ENCODE measurements around the gene CRELD2.

The CRELD2 gene

DNA sequence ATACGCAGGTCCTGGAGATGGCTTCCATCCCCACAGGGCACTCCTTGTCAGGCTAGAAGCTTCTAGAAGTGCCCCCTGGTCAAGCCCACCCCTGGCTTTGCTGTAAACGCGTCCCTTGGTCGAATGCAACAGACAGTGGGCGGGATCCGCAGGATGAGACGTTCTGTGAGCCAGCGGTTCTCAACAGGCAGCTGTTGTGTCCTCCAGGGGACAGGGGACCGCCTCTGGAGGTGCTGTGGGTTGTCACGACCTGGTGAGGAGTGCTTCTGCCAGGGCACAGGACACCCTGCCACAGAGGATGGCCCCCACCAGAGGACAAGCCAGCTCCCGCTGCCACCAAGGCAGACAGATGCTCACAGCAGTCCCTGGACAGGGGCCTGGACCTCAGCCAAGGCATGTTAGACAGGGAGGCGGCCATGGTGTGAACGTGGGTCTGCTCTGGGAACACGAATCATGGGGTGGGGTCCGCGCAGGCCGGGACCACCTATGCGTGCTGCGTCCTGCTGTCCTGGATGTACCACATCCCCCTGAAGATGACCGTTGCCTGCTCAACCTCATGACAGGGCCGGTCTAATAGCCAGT, 11.7 kb downstream of the CRELD2 start:
- no peak for DNase-seq (ENCODE audit: low read depth)

DNA sequence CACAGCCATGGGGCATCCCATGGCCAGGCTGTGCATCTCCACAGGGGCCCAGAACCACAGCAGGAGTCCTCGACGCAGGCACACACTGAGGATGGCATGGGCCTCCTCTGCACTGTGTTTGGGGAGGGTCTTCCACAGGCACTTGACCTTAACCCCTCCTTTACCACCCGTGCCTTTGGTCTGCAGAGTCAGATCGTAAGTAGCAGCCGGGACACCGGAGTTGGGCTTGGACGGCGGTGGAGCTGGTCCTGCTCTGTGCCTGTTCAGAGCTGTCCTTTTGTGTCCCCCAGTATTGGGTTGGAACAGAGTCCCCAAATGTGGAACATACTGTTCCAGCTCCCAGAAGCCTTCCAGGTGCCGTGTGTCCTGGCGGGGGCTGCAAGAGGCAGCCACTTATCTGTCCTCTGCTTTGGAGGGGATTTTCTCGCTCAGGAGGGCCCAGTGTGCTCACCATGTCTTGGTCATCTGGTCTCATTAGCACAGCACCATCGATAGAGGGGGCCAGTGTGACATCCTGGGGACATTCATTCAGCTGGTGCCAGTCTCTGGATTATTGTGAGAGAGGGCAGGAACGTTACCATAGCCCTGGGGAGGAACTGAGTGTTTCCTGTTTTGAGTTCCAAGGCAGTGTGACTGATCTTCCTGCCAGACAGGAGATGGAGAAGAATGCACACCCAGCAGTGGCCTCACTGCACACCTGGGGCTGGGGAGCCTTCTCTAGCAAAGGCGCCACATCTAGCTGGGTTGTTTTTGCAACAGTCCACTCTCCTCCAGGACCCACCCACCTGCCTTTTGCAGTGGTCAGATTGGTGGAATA, 12.4 kb downstream of the CRELD2 start:
- DNase-seq (ENCODE audit: low read depth), result peak; percentile 51

DNA sequence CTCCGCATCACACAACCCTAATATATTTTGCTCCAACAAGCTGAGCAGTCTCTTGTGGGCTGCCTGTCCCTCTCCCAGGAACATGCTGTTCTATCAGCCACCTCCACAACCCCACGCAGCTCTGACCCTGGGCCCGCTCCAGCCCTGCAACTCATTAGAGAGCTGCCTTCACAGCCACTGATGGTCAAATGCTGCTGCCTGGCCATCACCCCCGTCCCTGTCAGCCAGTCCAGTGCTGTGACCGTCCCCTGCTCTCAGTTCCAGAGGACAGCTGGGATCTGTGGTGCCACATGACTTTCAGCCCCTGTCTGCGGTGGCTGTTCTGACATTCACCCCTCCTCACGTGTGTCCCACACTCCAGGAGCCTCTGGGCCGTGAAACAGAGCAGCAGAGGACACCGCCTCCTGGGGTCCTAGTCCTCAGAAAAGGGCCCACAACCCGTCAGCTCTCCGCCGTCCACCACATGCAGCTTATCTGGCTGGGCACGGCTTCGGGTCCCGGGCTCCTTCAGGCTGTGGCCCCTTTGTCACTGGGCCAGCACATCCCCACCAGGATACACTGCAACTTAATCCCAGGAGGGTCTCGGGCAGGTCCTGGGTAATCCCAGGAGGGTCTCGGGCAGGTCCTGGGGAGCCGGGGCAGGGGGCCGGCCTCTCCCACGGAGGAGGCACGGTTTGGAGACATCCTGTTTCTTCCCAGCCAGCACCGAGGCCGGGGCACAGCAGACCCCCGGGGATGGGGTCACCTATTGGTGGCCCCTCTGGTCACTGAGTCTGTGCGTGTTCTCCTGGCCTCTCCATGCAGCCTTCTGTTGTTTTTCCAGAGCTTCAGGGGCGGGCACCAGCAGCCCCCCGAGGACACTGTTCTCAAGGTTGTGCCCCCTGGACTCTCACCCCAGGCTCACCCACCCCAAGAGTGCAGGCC, 15.1 kb downstream of the CRELD2 start:
- no peak for DNase-seq (ENCODE audit: low read depth)

DNA sequence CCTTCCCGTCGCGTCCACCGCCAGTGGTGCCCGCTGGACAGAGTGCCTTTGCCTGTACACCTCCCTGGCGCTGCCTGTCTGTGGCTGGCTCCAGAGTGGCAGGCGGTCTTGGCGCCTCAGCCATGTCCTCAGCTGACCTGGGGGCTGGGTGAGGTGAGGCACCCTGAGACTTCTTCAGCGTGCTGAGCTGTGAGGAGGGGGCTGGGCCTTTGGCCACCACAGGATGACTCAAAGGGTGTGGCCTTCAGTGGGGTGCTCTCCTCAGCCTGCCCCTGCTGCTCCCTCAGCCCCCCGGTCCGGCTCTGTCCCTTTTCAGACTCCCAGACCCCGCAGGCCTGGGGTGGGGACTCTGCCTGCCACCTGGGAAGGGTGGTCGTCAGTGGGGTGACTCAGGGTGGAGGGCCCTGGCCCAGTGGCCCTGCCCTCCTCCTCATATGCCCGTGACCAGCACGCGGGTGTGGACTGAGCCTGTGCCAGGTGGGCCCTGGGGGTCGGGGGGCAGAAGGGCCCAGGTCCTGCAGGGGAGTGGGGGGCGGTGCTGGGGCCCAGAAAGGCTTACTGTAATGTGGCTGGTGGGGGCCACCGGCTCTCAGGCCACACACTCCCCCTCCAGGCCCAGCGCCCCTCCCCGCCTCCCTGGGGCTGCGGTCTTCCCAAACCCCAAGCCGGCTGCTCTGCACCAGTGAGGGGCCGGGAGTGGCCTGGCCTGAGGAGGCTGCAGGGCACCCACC, 15.9 kb downstream of the CRELD2 start:
- DNase-seq (ENCODE audit: low read depth), result no peak

DNA sequence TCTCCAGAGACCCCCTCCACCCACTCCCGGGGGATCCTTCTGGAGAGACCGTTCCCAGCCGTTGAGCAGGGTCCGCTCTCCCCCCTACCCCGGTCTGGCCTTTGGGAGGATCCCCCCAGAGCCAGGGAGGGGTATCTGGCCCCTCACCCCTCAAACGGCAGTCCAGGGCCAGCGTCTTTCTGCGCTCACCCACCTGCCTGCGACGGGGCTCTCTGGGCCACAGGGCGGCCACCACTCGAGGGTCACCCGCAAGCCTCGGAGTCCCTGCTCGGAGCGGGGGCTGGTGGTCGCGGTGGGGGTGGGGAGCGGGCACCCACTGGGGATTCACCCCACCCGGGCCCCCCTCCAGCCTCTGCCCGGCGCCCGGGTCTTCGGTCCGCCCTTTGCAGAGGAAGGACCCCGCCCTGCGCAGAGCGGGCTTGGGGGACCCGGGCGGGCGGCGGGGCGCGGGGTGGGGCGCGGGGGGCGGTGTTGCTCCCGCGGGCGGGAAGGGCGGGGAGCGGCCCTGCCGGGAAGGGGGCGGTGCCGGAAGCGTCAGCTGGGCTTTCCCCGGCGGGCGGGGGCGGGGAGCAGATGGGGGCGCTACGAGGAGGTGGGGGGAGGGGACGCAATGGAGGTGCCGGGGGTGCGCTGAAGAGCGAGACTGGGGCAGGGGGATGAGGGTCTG, 16.6 kb downstream of the CRELD2 start:
- no peak for DNase-seq (ENCODE audit: low read depth)

DNA sequence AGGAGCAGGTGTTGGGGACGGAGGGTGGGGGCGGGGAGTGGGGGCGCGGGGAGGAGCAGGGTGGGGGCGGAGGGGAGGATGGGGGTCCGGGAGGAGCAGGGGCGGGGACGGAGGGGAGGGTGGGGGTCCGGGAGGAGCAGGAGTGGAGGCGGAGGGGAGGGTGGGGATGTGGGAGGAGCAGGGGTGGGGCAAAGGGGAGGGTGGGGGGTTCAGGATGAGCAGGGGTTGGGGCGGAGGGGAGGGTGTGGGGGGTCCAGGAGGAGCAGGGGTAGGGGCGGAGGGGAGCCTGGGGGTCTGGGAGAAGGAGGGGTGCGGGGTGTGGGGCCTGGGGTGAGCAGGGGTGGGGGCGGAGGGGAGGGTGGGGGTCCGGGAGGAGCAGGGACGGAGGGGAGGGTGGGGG, 17.1 kb downstream of the CRELD2 start:
- no peak for DNase-seq (ENCODE audit: low read depth)

DNA sequence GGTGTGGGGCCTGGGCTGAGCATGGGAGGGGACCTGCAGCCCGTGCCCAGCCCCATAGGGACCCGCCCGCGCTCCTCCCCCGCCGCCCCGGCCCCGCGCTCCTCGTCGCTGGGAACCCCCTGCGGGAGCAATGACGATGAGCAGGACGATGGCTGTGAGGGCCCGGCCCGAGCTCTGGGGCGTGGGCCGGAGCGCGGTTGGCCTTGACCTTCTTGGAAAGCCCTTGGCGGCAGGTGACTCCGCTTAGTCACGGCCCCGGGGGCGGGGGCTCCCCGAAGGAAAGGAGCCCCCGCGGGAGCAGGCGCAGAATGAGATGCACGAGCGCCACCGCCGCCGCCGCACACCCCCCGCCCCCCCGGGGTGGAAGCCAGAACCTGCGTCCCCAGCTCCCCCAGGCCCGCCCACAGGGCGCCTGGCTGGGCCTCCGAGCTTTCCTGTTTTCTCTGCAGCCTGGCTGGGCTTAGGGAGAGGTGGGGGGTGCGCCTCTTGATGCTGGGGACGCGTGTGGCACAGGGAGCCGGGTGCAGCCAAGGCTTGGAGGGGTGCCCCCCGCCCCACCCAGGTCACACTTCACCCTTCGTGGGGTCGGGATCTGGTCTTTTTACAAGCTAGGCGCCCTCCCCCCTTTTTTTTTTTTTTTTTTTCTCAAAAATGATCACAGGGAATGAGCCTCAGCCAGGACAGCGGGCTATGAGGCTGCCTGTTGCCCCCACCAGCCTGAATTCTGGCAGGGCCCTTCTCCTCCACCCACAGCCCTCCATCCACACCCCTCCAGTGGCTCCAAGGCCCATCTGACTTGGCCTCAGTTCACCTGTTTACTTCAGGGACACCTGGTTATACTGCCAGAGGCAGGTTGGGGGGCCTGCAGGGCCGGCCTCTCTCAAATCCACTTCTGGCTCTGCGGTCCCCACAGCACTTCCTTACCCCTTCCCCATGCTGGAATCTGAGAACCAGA, 17.9 kb downstream of the CRELD2 start:
- peak; percentile 44 for DNase-seq (ENCODE audit: low read depth)

DNA sequence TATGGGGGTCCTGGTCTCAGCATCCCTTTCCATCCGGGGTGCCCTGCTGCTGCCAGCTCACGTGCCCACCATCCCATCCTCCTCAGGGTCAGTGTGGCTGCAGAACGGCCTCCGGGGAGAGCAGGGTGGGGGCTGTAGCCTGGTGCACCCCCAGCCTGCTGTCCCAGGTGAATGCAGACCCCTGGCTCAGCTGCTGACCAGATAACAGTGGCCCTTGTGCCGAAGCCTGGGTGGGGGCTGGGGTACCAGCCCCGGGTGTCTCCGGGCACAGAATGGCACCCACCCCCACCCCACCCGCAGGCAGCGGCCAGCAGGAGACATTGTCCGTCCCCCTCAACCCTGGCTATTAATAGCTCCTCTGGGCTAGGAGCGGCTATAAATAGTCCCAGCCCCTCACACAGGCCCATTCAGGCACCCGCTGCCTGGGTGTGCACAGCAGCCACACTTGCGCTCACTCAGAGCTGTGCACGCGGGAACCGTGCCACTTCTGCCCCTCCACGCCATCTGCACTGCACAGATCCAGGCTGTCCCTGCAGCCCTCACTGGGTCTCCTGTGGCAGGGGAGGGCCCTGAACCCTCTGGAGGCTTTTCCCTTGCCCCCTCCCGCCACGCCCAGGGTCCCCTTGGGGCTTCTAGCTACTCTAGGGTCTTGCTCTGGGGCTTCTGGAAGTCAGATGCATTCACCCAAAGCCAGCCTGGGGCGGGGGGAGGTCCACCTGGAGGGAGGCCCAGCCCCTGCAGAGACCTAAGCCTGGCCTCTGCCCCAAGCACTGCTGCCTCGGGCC, 18.7 kb downstream of the CRELD2 start:
- no peak for DNase-seq (ENCODE audit: low read depth)

DNA sequence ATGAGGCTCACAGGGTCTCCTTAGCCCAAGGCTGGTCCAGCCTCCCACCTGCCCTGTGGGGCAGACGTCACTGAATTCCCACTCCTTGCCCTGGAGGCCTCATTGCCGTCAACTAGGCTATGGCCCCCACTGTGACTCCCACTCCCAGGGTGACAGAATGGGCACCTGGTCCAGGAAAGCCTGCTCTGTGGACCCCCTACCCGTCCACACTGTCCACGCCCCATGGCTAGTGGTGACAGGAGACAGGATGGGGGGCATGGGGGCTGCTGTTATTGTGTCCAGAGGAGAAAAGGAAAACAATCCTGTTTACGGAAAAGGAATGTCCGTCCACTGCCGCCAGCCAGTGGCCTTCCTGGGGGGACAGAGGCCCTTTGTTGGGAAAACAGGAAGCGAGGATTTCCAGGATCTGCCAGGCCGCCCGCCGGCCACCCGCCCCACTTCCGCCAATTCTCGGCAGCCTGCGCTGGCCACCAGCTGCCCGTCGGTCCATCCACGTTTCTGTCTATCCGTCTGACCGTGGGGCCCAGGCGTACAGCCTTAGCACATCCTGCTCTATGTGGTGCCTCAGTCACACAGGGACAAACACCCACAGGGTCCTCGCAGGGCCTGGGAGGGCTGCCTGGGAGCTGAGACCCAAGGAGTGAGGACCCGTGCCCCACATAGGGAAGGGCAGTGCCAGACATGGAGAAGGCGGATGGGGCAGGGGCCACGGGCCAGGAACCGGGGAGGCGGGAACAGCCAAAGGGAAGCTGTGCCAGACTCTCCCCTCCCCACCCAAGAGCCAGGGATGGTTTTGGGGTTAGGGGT, 19.5 kb downstream of the CRELD2 start:
- no peak for DNase-seq (ENCODE audit: low read depth)

DNA sequence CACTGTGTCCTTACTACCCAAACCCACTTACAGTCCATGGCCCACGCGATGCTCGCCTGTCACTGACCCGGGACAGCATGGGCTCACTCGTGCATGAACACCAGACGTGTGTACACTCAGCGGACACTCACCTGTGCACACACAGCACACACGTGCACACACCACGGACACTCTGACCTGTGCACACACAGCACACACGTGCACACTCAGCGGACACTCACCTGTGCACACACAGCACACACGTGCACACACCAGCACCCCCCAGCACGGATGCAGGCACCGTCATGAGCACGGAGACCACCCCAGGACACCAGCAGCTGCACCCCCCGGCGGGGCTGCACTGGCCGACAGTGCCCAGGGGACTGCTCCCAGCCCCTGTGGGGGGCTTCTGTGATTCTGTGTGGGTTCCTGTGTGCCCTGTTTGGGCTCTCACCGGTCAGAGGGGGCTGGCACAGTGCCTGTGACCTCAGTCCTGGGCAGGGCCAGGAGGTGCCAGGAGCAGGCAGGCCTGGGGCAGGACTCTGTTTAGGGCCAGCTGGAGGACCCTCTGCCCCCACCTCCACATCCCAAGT, 20.2 kb downstream of the CRELD2 start:
- DNase-seq (ENCODE audit: low read depth), result no peak

DNA sequence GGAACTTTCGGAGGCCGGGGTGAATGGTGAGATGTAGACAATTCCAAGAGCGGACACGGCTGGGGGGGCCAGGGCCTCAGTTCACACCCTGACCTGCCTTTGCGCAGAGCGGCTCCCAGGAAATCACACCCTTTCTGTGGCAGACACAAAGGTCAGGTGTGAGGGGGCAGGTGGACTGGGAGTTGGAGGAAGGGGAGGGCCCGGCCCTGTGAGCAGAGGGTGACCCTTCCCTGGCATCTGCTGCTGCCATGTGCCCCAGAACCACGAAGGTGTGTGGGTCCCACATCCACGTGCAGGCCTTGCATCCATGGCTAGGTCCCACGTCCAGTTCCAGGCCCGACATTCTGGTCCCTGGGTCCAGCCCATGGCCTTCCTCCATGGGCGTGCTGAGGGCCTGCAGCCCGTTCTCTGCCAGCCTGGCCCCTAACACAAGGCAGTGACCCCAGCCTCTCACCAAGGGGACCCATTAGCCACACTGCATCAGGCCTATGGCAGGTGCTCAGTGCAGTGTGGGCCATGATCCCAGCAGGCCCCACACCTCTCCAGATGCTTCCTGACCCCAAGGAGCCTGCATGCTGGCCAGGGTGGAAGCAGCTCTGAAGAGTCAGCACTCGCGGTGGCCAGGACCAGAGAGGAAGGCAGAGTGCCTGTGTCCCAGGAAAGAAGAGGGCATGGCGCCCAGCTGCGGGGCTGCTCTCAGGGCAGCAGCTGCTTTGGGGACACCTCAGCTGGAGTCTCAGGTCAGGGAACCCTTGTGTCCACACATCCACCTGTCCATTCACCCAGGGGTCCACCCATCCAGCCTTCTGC, 23.3 kb downstream of the CRELD2 start:
- DNase-seq (ENCODE audit: low read depth), result no peak

DNA sequence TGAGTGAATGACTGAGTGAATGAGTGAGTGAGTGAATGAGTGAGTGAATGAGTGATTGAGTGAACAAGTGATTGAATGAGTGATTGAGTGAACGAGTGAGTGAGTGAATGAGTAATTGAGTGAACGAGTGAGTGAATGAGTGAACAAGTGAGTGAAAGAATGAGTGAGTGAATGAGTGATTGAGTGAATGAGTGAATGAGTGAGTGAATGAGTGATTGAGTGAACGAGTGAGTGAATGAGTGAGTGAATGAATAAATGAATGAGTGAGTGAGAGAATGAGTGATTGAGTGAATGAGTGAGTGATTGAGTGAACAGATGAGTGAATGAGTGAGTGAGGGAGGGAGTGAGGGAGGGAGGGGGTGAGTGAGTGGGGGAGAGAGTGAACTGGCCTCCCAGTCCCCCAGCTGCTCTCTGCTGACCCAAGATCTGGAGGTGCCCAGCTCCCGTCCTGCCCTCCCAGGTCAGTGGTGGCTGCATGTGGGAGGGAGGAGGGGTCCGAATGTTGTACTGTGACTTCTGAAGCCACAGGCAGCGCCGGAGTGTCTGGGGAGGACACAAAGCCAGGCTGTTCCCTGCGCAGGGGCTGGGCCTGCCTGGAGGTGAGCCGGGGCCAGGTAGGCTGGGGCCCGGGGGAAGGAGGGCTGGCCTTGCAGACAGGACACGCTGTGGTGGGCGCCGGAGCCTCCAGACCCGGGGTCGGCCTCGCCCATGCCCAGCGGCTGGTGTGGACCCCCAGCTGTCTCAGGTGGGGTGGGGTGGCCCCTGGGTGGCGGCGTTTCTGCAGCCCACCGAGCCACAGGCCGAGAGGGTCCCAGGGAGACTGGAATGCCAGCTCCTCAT, 24.4 kb downstream of the CRELD2 start:
- DNase-seq (ENCODE audit: low read depth), result no peak

DNA sequence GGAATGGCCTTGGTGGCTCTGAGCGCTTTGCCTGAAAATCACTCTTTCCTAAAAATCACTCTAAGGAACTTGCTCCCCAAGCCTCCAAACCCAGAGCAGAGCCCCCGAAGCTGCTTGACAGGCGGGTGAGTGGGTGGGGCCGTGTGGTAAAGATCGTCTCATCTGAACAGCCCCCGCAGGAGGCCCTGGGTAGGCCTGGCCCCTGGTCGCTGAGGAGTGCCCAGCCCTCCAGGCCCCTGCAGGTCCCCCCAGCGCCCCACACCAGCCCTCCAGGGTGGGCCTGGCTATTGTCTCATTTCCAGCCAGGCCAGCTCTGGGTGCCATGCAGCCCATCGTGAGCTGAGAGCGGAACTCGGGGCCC, 25.0 kb downstream of the CRELD2 start:
- no peak for DNase-seq (ENCODE audit: low read depth)

DNA sequence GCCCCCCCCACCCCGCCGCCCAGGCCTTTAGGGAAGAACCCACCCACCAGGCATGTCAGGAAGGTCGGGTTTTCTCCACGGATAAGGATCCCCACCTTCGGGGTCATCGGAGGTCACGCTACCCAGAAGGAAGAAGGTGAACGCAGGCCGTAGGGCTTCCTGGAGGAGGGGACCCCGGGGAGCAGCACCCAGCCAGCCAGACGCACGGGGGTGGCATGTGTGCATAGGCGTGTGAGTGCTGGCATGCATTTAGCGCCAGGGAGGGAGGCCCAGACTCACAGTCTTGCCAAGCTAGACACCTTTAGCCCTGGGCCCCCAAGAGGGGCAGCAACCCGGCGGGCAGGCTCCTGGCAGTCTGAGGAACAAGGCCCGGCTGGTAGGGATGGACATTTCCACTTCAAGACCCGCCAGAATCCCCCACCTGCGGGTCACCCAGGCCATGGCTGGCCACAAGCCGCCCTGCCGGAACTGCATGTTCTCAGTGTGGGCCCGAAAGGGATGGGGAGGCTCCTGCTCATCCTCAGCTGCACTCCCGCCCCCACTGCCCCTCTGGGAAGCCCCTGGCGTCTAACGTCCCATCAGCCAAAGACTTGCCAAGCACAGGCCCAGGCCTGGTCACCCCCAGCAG, 25.5 kb downstream of the CRELD2 start:
- DNase-seq (ENCODE audit: low read depth), result no peak

DNA sequence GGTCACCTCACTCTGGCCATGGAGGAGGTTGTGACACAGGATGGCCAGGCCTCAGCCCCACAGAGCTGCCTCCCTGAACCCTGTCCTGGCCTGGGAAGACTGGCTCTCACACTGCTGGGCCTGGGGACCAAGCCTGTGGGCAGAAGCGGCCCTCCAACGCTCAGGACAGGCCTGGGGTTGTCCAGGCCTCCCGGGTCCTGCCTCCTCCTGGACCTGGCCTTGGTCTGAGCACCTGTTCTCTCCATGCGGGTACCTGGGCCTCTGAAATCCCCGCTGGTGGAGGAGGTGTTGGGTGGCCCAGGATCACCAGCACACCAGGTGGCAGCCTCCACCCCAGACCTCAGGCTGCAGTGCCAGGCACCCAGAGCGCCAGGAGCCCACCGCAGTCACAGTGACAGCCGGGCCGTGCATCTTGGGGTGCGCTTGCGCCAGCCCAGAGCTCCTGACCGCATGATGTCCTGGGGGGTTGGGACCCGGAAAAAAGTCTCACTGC, 26.0 kb downstream of the CRELD2 start:
- DNase-seq (ENCODE audit: low read depth), result no peak
